Natural killer cell treated with Interleukin-12 subunit alpha and Interleukin-12 subunit beta and Interleukin-15 and Interleukin-18, amount 100 ng/mL, for 72 hours (primary cell): ENCODE results near the gene WDR37. TPM values are rescaled to one million over a fixed set of nuclear protein-coding genes. Genes with fewer than 3 reads are reported as not detected.

Experiments
- ATAC-seq, 2 donors: fragments of 150-1000 bp; cut with Tn5 transposase in 1 of 2; sonication (Bioruptor Pico), chemical (Tn5 transposase) in 1 of 2; 2 replicates each; pipeline ENCODE4 v1.10.0; 2021
- DNase-seq: peaks from one replicate; pipeline ENCODE4 v3.0.0; 2022; ENCODE audit warnings: low spot score
- H3K27ac Mint-ChIP-seq, 2 donors: 1 replicate in 1 of 2; 2 replicates in 1 of 2; pipeline ENCODE4 v1.8.0; 2022; ENCODE audit warnings: mixed read lengths in 2 of 2, mild to moderate bottlenecking in 1 of 2, moderate library complexity in 1 of 2
- H3K27me3 Mint-ChIP-seq, 2 donors: 1 replicate in 1 of 2; 2 replicates in 1 of 2; pipeline ENCODE4 v1.8.0; 2022; ENCODE audit warnings: mixed read lengths in 2 of 2
- H3K36me3 Mint-ChIP-seq: one replicate; pipeline ENCODE4 v1.8.0; 2022; ENCODE audit warnings: mixed read lengths
- H3K4me1 Mint-ChIP-seq, 2 donors: 1 replicate in 1 of 2; 2 replicates in 1 of 2; pipeline ENCODE4 v1.8.0; 2022; ENCODE audit warnings: low read depth in 2 of 2, mixed read lengths in 2 of 2, mild to moderate bottlenecking in 1 of 2
- H3K4me3 Mint-ChIP-seq: one replicate; pipeline ENCODE4 v1.8.0; 2022; ENCODE audit warnings: mixed read lengths
- H3K9me3 Mint-ChIP-seq: 2 replicates; pipeline ENCODE4 v1.8.0; 2022; ENCODE audit warnings: mixed read lengths
- total RNA-seq, 2 donors: library from RNA; stranded (reverse); gene quantifications; one replicate each; pipeline ENCODE4 v1.2.3, GENCODE V29; 2022

Gene WDR37
- total RNA-seq, 2 donors from 2014 or later = 31.8 to 37.6 TPM

DNA sequence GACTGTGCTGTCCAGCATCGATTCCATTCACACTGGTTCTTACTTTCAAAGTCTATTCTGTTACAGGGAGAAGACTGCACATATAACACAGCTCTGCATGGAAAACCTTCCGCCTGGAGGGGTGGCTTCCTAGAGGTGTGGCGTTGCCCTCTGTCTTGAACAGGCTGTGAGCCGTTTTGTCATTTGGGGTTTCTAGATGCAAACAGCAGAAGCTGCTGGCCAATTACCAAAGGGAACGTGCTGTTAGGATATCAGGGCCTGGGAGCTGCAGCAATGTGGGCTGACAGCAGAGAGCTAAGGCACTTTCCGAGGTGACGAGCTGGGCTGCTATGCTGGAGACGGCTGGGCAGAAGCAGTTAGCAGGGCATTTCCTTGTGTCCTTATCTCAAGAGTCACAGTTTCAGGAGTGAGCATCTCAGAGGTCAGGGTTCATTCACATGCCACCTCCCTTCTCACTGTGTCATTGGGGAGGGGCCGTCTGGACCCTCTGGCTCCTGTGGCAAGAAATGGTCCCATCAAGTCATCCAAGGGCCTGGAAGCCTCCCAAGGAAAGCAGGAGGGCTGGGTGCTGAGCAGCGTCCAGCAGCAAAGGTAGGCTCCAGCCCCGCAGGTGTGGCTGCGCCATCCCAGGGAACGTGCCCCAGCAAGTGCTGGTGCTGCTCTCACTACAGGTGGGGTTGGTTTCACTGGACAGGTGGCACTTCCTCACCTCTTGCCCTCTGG is 106.5 kb downstream of the WDR37 start:
- Mint-ChIP-seq H3K36me3 (no peaks in the 10 kb centered on the region), H3K27me3 (peaks cover 3 to 10% of the 10 kb centered on the region in 2 donors), H3K27ac (no peak overlapping the region), H3K9me3 (no peaks in the 10 kb centered on the region), H3K4me1 (no peaks in the 10 kb centered on the region), H3K4me3 (no peak overlapping the region)
- no peak for DNase-seq
- peak in 1 of 2 donors; percentile 12 for ATAC-seq

- H3K27me3 Mint-ChIP-seq = peaks cover 3 to 8% of the 10 kb centered on the region in 2 donors
- DNase-seq (no peak), ATAC-seq (peak in 1 of 2 donors; percentile 40)
- H3K36me3 Mint-ChIP-seq = no peaks in the 10 kb centered on the region
- H3K4me1 Mint-ChIP-seq = no peaks in the 10 kb centered on the region
- no peak overlapping the region for H3K4me3 Mint-ChIP-seq
- H3K9me3 Mint-ChIP-seq = no peaks in the 10 kb centered on the region
- H3K27ac Mint-ChIP-seq = no peak overlapping the region
These were observed 107.0 kb downstream of the WDR37 start for GRCh38 chr10:1163204-1163660.

DNA sequence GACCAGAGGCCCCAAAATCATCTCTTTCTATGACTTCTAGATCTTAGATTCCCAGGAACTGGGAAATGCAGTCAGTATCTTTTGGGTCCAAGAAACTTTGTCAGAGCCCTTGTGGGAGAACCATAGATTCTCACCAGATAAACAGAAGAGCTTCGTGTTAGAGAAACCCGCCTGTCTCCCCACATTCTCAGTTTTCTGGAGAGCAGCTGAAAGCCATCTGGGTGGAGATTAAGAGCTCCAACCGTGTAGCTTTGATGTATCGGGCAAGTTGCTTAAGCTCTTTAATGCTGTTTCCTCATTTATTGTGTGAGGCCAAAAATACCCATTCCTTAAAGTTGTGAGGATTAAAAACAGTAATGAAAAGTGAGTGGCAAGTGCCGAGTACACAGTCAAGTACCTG is 107.6 kb downstream of the WDR37 start:
- Mint-ChIP-seq H3K27ac (no peak overlapping the region), H3K4me1 (no peaks in the 10 kb centered on the region), H3K9me3 (no peaks in the 10 kb centered on the region), H3K4me3 (no peak overlapping the region), H3K36me3 (no peaks in the 10 kb centered on the region), H3K27me3 (peaks cover 3 to 8% of the 10 kb centered on the region in 2 donors)
- ATAC-seq (no peak), DNase-seq (no peak)

DNA sequence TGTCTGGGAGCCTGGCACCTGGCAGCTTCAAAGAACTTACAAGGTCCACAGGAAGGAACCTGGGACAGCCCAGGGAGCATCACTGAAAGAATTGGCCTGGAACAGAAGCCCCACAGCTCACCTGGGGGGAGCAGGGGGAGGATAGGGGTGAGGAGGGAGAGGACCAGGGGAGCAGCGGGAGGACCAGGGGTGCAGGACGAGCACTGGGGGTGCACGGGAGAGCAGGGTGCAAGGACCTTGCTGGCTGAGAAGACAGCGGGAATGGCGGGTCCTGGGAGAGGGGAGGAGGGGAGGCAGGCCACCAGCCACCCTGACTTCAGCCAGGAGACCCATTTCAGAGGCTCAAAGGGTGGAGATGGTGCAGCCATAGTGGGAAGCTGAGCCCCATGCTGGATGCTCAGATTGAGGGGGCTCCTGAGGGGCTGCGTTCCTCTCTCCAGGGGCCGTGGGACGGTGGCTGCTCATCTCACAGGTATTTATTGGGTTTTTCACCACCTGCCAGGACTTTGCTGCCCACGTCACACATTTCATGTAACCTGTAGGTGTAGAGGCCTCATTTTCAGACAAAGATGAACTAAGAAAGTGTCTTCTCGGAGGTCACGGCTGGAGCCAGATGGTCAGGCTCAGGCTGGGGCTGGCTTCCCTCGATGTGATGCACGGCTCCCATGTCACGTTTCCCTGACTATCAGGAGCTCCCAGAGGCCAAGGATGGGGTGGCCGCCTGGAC is 110.1 kb downstream of the WDR37 start:
- DNase-seq (no peak), ATAC-seq (no peak)
- Mint-ChIP-seq H3K27ac (no peak overlapping the region), H3K36me3 (no peaks in the 10 kb centered on the region), H3K9me3 (no peaks in the 10 kb centered on the region), H3K4me1 (no peaks in the 10 kb centered on the region), H3K4me3 (no peak overlapping the region), H3K27me3 (peaks cover 3 to 8% of the 10 kb centered on the region in 2 donors)

- H3K4me1 Mint-ChIP-seq = no peaks in the 10 kb centered on the region
- no peak for ATAC-seq
- no peaks in the 10 kb centered on the region for H3K9me3 Mint-ChIP-seq
- no peaks in the 10 kb centered on the region for H3K36me3 Mint-ChIP-seq
- H3K4me3 Mint-ChIP-seq = no peak overlapping the region
- peaks cover 3 to 8% of the 10 kb centered on the region in 2 donors for H3K27me3 Mint-ChIP-seq
- no peak overlapping the region for H3K27ac Mint-ChIP-seq
- no peak for DNase-seq
These were observed 110.7 kb downstream of the WDR37 start for GRCh38 chr10:1166828-1167275.

DNA sequence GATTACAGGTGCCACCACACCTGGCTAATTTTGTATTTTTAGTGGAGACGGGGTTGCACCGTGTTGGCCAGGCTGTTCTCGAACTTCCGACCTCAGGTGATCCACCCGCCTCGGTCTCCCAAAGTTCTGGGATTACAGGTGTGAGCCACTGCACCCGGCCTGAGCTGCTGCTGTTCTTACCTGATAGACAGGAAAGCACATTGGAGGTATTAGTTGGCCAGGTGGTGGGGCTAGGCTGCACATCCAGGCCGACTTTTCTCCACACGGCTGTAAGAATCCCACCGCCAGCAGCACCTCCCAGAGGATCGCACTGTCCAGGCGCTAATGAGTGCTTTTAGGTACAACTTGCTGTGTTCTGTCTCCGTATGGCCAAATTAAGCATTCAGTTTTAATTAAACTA is 112.6 kb downstream of the WDR37 start:
- Mint-ChIP-seq H3K9me3 (no peaks in the 10 kb centered on the region), H3K36me3 (no peaks in the 10 kb centered on the region), H3K4me1 (no peaks in the 10 kb centered on the region), H3K27ac (no peak overlapping the region), H3K27me3 (peaks cover 3 to 8% of the 10 kb centered on the region in 2 donors), H3K4me3 (no peak overlapping the region)
- ATAC-seq (no peak), DNase-seq (no peak)

GRCh38 chr10:1169186-1169885 is 113.2 kb downstream of the WDR37 start:
- H3K4me3 Mint-ChIP-seq = no peak overlapping the region
- H3K27ac Mint-ChIP-seq = no peak overlapping the region
- no peaks in the 10 kb centered on the region for H3K9me3 Mint-ChIP-seq
- no peak for ATAC-seq
- peak; percentile 35 for DNase-seq
- H3K27me3 Mint-ChIP-seq = peaks cover 3 to 8% of the 10 kb centered on the region in 2 donors
- H3K4me1 Mint-ChIP-seq = no peaks in the 10 kb centered on the region
- H3K36me3 Mint-ChIP-seq = no peaks in the 10 kb centered on the region

GRCh38 chr10:1169981-1170866 is 114.0 kb downstream of the WDR37 start:
- ATAC-seq (no peak), DNase-seq (peak; percentile 49)
- no peak overlapping the region for H3K4me3 Mint-ChIP-seq
- no peak overlapping the region for H3K27ac Mint-ChIP-seq
- H3K27me3 Mint-ChIP-seq = peaks cover 3 to 4% of the 10 kb centered on the region in 2 donors
- no peaks in the 10 kb centered on the region for H3K36me3 Mint-ChIP-seq
- H3K9me3 Mint-ChIP-seq = no peaks in the 10 kb centered on the region
- H3K4me1 Mint-ChIP-seq = peaks cover 0 to 4% of the 10 kb centered on the region in 2 donors

GRCh38 chr10:1170867-1171180 is 114.6 kb downstream of the WDR37 start:
- Mint-ChIP-seq H3K27ac (no peak overlapping the region), H3K4me3 (no peak overlapping the region), H3K9me3 (no peaks in the 10 kb centered on the region), H3K36me3 (no peaks in the 10 kb centered on the region), H3K4me1 (peaks cover 0 to 5% of the 10 kb centered on the region in 2 donors), H3K27me3 (peaks cover 0 to 3% of the 10 kb centered on the region in 2 donors)
- no peak for ATAC-seq
- peak; percentile 15 for DNase-seq

DNA sequence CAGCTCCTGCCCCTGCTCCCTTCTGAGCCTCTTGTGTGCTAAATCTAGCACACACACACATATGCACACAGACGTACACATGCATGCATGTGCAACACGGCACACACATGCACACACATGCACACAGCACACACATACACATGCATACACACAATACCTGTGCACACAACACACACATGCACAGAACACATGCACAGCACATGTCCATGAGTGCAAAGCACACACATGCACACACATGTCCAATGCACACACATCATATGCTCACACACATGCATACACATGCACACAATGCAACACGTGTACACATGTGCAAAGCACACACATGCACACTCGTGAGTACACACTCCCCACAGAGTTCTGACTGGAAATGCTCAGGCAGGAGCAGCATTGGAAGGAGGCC is 115.0 kb downstream of the WDR37 start:
- ATAC-seq (peak in 1 of 2 donors; percentile 22), DNase-seq (no peak)
- H3K36me3 Mint-ChIP-seq = no peaks in the 10 kb centered on the region
- peaks cover 0 to 5% of the 10 kb centered on the region in 2 donors for H3K4me1 Mint-ChIP-seq
- no peak overlapping the region for H3K4me3 Mint-ChIP-seq
- H3K27me3 Mint-ChIP-seq = peaks cover 0 to 3% of the 10 kb centered on the region in 2 donors
- no peaks in the 10 kb centered on the region for H3K9me3 Mint-ChIP-seq
- H3K27ac Mint-ChIP-seq = no peak overlapping the region

GRCh38 chr10:1171586-1171985 is 115.4 kb downstream of the WDR37 start:
- peaks cover 0 to 3% of the 10 kb centered on the region in 2 donors for H3K27me3 Mint-ChIP-seq
- H3K4me1 Mint-ChIP-seq = peaks cover 0 to 5% of the 10 kb centered on the region in 2 donors
- H3K9me3 Mint-ChIP-seq = no peaks in the 10 kb centered on the region
- H3K36me3 Mint-ChIP-seq = no peaks in the 10 kb centered on the region
- H3K27ac Mint-ChIP-seq = no peak overlapping the region
- no peak for DNase-seq
- ATAC-seq = peak in 1 of 2 donors; percentile 8
- H3K4me3 Mint-ChIP-seq = no peak overlapping the region

DNA sequence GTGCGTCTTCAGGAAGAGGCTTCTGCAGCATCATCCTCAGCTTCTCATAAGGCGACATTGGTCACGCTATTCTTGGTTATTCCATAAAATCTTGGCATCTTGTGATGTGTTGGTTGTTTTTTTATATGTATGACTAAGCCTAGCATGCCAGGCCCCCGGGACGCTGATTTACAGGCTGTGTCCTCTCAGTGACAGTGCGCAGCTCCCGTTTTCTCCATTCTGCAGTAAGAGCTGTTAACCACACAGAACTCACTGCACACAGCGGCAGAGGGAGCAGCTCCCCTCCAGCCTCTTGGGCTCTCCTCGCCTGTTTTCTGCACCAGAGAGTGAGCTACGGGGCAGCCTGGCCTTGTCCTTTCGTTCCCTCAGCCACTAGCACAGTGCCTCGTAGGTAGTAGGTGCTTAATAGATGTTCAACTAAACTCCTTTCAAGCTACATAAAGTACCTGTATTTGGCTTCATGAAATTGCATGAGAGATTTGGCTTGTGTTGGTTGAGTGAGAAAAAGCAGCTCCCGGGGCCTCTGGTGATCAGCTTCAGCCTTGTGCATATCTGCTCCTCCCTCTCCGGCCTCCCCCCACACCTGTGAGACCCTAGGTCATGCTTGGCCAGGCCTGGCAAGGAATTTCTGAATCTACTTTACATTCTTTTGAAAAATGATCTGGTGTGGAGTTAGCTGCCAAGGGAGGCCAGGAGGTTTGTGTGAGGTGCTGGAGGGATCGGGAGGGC is 116.2 kb downstream of the WDR37 start:
- H3K36me3 Mint-ChIP-seq = no peaks in the 10 kb centered on the region
- ATAC-seq (no peak), DNase-seq (peak; percentile 39)
- H3K9me3 Mint-ChIP-seq = no peaks in the 10 kb centered on the region
- no peak overlapping the region for H3K27ac Mint-ChIP-seq
- H3K4me3 Mint-ChIP-seq = no peak overlapping the region
- peaks cover 0 to 2% of the 10 kb centered on the region in 2 donors for H3K27me3 Mint-ChIP-seq
- H3K4me1 Mint-ChIP-seq = peaks cover 0 to 5% of the 10 kb centered on the region in 2 donors

GRCh38 chr10:1173091-1173490 is 116.9 kb downstream of the WDR37 start:
- no peak for ATAC-seq

More at GRCh38 chr10:1173091-1173490, 116.9 kb downstream of the WDR37 start:
- DNase-seq = no peak
- Mint-ChIP-seq H3K36me3 (no peaks in the 10 kb centered on the region), H3K27ac (no peak overlapping the region), H3K27me3 (no peaks in the 10 kb centered on the region), H3K4me3 (no peak overlapping the region), H3K9me3 (no peaks in the 10 kb centered on the region), H3K4me1 (peaks cover 0 to 5% of the 10 kb centered on the region in 2 donors)
